ENCODE data around the gene RCVRN. TPM values are rescaled to one million over a fixed set of nuclear protein-coding genes. Genes with fewer than 3 reads are reported as not detected.
A peak's percentile ranks its signal among the peaks of the same experiment; 100 is the strongest.

Gene RCVRN
- total and polyA plus RNA-seq, 2 of the 8 experiments (the other 6 are each of a cell fraction or from before 2014, with no cell fraction given): not detected

DNA sequence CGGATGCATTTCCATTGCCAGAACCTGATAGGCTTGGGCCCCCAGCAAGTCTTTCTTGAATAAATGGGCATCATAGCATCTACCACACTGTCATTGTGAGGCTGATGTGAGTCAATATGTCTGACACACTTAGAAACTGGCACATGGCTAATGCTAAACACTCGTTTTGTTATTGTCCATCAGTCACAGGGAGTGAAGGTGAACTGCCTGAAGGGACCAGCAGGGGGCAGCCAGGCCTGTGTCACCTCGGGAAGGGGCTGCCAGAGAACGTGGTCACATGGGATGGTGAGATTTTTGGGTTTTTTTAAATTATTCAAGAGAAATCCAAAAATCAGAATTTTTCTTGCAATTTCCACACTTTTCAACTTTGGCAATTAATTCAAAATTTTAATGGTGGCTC is 831 bp upstream of the RCVRN start:
- Histone ChIP-seq H3K4me3 (ENCODE audit: extremely low read depth in 1 of 4, insufficient read depth in 2 of 4, low read depth in 3 of 4, low read length in 4 of 4) (no peak overlapping the region), H4K8ac (ENCODE audit: extremely low read depth, insufficient read depth, low read length) (no peak overlapping the region), H3K14ac (ENCODE audit: insufficient read length) (no peak overlapping the region), H3K4me2 (ENCODE audit: insufficient read depth in 1 of 2, low read depth in 2 of 2, low read length in 2 of 2) (no peak overlapping the region), H4K20me1 (replicated peaks in 1 of 2; ENCODE audit: control insufficient read depth in 1 of 2, insufficient read depth in 2 of 2, low read length in 2 of 2) (no peaks in the 10 kb centered on the region), H2BK12ac (ENCODE audit: low read depth, low read length) (no peak overlapping the region), H3K23ac (ENCODE audit: insufficient read length) (no peak overlapping the region), H3K23me2 (ENCODE audit: low read depth, low read length) (no peaks in the 10 kb centered on the region), H3K27ac (ENCODE audit: low read depth, low read length) (no peak overlapping the region), H3K9ac (replicated peaks in 1 of 4; ENCODE audit: extremely low read depth in 1 of 4, low read depth in 3 of 4, low read length in 3 of 4) (no peak overlapping the region; a peak in 1 of 7 replicates), H2BK5ac (ENCODE audit: low read depth, low read length) (no peak overlapping the region), H3K18ac (ENCODE audit: extremely low read depth, low read length) (no peak overlapping the region), H4K91ac (replicated peaks; ENCODE audit: insufficient read length, low read length) (no peak overlapping the region), H3K36me3 (ENCODE audit: control insufficient read depth in 2 of 4, insufficient read depth in 4 of 4, low read length in 3 of 4) (no peaks in the 10 kb centered on the region), H3K79me1 (ENCODE audit: low read depth, low read length) (no peaks in the 10 kb centered on the region), H2BK15ac (ENCODE audit: low read length) (no peak overlapping the region), H2BK120ac (replicated peaks; ENCODE audit: low read depth, low read length) (no peak overlapping the region), H2AK5ac (ENCODE audit: low read depth, low read length) (no peak overlapping the region), H2BK20ac (ENCODE audit: low read length) (no peak overlapping the region), H3K9me3 (ENCODE audit: insufficient read depth in 2 of 2, low read depth in 1 of 2, low read length in 1 of 2) (no peaks in the 10 kb centered on the region), H2AFZ (ENCODE audit: low read length) (no peak overlapping the region), H4K5ac (ENCODE audit: insufficient read length, low read depth, low read length) (no peak overlapping the region), H3K27me3 (replicated peaks in 1 of 4; ENCODE audit: control insufficient read depth in 3 of 4, extremely low read depth in 1 of 4, insufficient read depth in 3 of 4, low read length in 3 of 4) (no peaks in the 10 kb centered on the region; a peak in 1 of 7 replicates), H3K79me2 (ENCODE audit: control insufficient read depth in 1 of 2, insufficient read depth in 2 of 2, low read length in 2 of 2) (no peaks in the 10 kb centered on the region), H3K56ac (replicated peaks; ENCODE audit: insufficient read length, low read depth, low read length) (no peak overlapping the region), H3K4ac (replicated peaks; ENCODE audit: insufficient read length, low read depth, low read length) (peak overlapping the region; percentile 48), H3K4me1 (replicated peaks in 1 of 4; ENCODE audit: control insufficient read depth in 3 of 4, insufficient read depth in 4 of 4, low read length in 3 of 4) (peaks cover 0 to 4% (median 2%) of the 10 kb centered on the region in 4 experiments; a peak in 3 of 7 replicates)
- POLR2A ChIA-PET (ENCODE audit: partially characterized antibody): no interaction called here
- DNase-seq (ENCODE audit: low read depth in 1 of 2, low spot score in 2 of 2) (peak in 1 of 2 experiments; percentile 82), FAIRE-seq (peak; percentile 86)
- 50% methylated on average over 4 of the region's 4 CpGs; no CpG with 5 or more reads in 1 of the 2 experiments for WGBS, 2 experiments (ENCODE audit: extremely low coverage in 1 of 2, insufficient coverage in 1 of 2, insufficient read length in 1 of 2, insufficient replicate concordance in 2 of 2, low coverage in 1 of 2, low lambda C conversion rate in 2 of 2, missing lambda C conversion rate in 1 of 2)
- CTCF ChIA-PET (ENCODE audit: partially characterized antibody): interaction anchor here (0.8 to 10.8 kb wide), 16 partner anchors 13 to 381 kb away, joined by 3 to 101 read pairs (median 4); no protein-coding TSS in a partner anchor
- TF ChIP-seq BRCA1 (IDR thresholded peaks at IDR 0.05; ENCODE audit: low read depth, low read length) (no peak), CTBP2 (IDR thresholded peaks at IDR 0.05; ENCODE audit: borderline replicate concordance, insufficient read depth, insufficient read length, low read length) (no peak), SIN3A (conservative IDR thresholded peaks at IDR 0.05 in 1 of 2, IDR thresholded peaks at IDR 0.05 in 1 of 2; ENCODE audit: low read depth in 1 of 2, low read length in 2 of 2) (no peak)

Data from H1 (cell line).